ENCODE results near the gene ACTN1.
"Not testable (repeated sequence)": the region's sequence is repeated elsewhere in the genome, so short reads cannot be mapped to it uniquely, and the experiment has no call there.

ACTN1 gene

GRCh38 chr14:68986225-68986624, 7.1 kb upstream of the ACTN1 start:
- FAIRE-seq = no peak

- no peak for FAIRE-seq
These were observed 5.6 kb upstream of the ACTN1 start for GRCh38 chr14:68984686-68985085.

- no peak for FAIRE-seq
These were observed 4.1 kb upstream of the ACTN1 start for GRCh38 chr14:68983191-68983590.

- no peak for FAIRE-seq
These were observed 3.5 kb upstream of the ACTN1 start for GRCh38 chr14:68982581-68982980.

- FAIRE-seq = no peak
These were observed 2.5 kb upstream of the ACTN1 start for GRCh38 chr14:68981539-68981976.

- no peak for FAIRE-seq
These were observed 2.0 kb upstream of the ACTN1 start for GRCh38 chr14:68981139-68981538.

GRCh38 chr14:68979722-68980451, 785 bp upstream of the ACTN1 start:
- no peak for FAIRE-seq

- no peak for FAIRE-seq
These were observed 760 bp downstream of the ACTN1 start for GRCh38 chr14:68978172-68978911.

GRCh38 chr14:68977718-68978171, 1.4 kb downstream of the ACTN1 start:
- FAIRE-seq = no peak

GRCh38 chr14:68977180-68977717, 1.9 kb downstream of the ACTN1 start:
- no peak for FAIRE-seq

- FAIRE-seq = no peak
These were observed 2.7 kb downstream of the ACTN1 start for GRCh38 chr14:68976160-68977067.

GRCh38 chr14:68975667-68976066, 3.4 kb downstream of the ACTN1 start:
- FAIRE-seq = no peak

- FAIRE-seq = no peak
These were observed 4.2 kb downstream of the ACTN1 start for GRCh38 chr14:68974759-68975347.

GRCh38 chr14:68973639-68974038, 5.5 kb downstream of the ACTN1 start:
- FAIRE-seq = no peak

- FAIRE-seq = not testable (repeated sequence)
These were observed 5.9 kb downstream of the ACTN1 start for GRCh38 chr14:68973219-68973565.

GRCh38 chr14:68972507-68973218, 6.4 kb downstream of the ACTN1 start:
- no peak for FAIRE-seq

- FAIRE-seq = no peak
These were observed 7.6 kb downstream of the ACTN1 start for GRCh38 chr14:68971411-68972035.

GRCh38 chr14:68970736-68971135, 8.4 kb downstream of the ACTN1 start:
- FAIRE-seq = no peak

GRCh38 chr14:68970038-68970612, 9.0 kb downstream of the ACTN1 start:
- no peak for FAIRE-seq

- no peak for FAIRE-seq
These were observed 9.6 kb downstream of the ACTN1 start for GRCh38 chr14:68969278-68970033.
